AG04449 (cell line): ENCODE measurements around the gene RCN1.

Experiments used
- CTCF ChIA-PET: fragments of 350-600 bp; formaldehyde crosslinking; extraction: SDS; loops from one replicate; lab custom pipeline; 2021; ENCODE audit warnings: antibody characterized with exemption; lab: Yijun Ruan, JAX
- POLR2A ChIA-PET: fragments of 400-600, 350-600 bp; formaldehyde crosslinking; extraction: SDS; loops from one replicate; lab custom pipeline; 2020; ENCODE audit warnings: antibody characterized with exemption, inconsistent platforms; lab: Yijun Ruan, JAX
- DNase-seq: peaks from one replicate; pipeline ENCODE4 v3.0.0-alpha.2; 2010; ENCODE audit warnings: low read depth, low spot score
- H3K4me3 ChIP-seq: 2 replicates; pipeline ENCODE4 v1.5.1; 2011; ENCODE audit warnings: low read depth, mild to moderate bottlenecking, control low read depth, low read length
- CTCF ChIP-seq: IDR thresholded peaks from one replicate; pipeline ENCODE4 v1.5.1; 2011; ENCODE audit warnings: mild to moderate bottlenecking, moderate library complexity, low read length, control low read depth, inconsistent platforms; ENCODE audit not compliant: insufficient read depth; ENCODE audit errors: missing control alignments

Gene RCN1

DNA sequence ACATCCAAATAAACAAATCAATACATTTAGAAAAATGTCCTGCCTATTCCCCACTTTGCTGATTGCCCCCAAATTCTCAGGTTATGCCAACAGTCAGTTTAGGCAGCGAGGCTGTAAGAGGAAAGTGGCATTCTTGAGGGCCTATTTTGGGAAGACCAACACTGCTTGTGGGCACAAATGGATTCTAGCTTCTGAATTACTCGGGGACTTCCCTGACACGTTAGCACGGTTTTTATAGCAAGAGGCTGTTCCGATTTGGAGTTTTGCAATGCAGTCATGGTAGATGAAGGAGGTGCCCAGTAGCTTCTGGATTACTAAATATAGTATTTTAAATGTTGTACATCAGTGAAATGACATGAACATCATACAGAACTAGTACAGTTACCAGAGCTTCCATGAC is 13.1 kb downstream of the RCN1 start:
- H3K4me3 ChIP-seq: no peak overlapping the region
- POLR2A ChIA-PET: interaction anchor here (0.9 kb wide), 1 partner anchor 12 kb away, joined by 3 read pairs; no protein-coding TSS in a partner anchor
- CTCF ChIA-PET: interaction anchor here (1.2 to 1.6 kb wide), 2 partner anchors 32 to 52 kb away, joined by 3 to 5 read pairs; no protein-coding TSS in a partner anchor
- no peak for DNase-seq
- TF ChIP-seq CTCF: no peak

- POLR2A ChIA-PET: no interaction called here
- CTCF ChIA-PET: interaction anchor here (1.1 to 1.4 kb wide), 3 partner anchors 10 to 66 kb away, joined by 3 to 4 read pairs (median 4); no protein-coding TSS in a partner anchor
- DNase-seq: no peak
- no peak for TF ChIP-seq CTCF
- no peak overlapping the region for H3K4me3 ChIP-seq
Measured at GRCh38 chr11:32105871-32106560, 15.1 kb downstream of the RCN1 start.

DNA sequence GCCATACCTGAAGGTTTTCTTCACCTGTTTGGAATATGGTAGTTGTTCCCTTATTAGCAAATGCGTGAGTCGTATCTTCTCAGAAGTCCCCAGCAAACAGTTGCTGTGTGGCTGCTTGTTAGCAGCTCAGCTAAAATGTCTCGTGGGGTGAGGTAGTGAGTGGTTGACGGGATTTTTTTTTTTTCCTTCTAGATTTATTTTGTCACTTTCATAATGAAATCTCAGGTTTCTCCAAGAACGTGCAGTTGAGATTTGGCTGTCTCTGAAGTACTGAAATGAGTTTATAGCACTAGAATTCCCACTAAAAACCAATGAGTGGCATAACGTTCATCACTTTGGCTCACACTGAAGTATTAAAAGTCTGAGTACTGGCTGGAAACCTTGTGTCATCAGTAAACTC is 16.8 kb downstream of the RCN1 start:
- CTCF ChIA-PET: interaction anchor here (0.9 to 1.1 kb wide), 2 partner anchors 55 to 63 kb away, joined by 3 to 4 read pairs; no protein-coding TSS in a partner anchor
- POLR2A ChIA-PET: no interaction called here
- TF ChIP-seq CTCF: no peak
- DNase-seq: no peak
- no peak overlapping the region for H3K4me3 ChIP-seq

DNA sequence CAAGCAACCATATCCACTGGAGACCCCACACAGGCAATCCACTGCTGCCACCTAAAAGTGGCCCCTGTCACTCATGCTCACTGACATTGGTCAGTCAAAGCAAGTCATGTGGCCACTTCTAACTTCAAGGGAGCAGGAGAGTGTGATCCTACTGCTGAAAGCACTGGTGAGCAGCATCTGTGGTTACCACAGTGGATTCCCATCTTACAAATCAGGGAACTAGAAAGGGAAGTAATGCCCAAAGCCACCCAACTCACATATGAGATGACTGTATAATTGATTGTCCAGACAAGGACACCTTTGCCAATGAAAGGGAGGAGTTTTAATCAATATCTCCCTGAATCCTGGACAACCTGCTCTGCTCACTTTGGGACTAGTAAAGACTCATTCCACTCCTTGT is 17.7 kb downstream of the RCN1 start:
- no peak for TF ChIP-seq CTCF
- POLR2A ChIA-PET: no interaction called here
- no peak overlapping the region for H3K4me3 ChIP-seq
- CTCF ChIA-PET: interaction anchor here (0.9 kb wide), 1 partner anchor 56 kb away, joined by 4 read pairs; no protein-coding TSS in a partner anchor
- no peak for DNase-seq

GRCh38 chr11:32109138-32109537 is 18.3 kb downstream of the RCN1 start:
- ChIA-PET POLR2A (no interaction called here), CTCF (no interaction called here)
- no peak for DNase-seq
- no peak for TF ChIP-seq CTCF
- H3K4me3 ChIP-seq: no peak overlapping the region

DNA sequence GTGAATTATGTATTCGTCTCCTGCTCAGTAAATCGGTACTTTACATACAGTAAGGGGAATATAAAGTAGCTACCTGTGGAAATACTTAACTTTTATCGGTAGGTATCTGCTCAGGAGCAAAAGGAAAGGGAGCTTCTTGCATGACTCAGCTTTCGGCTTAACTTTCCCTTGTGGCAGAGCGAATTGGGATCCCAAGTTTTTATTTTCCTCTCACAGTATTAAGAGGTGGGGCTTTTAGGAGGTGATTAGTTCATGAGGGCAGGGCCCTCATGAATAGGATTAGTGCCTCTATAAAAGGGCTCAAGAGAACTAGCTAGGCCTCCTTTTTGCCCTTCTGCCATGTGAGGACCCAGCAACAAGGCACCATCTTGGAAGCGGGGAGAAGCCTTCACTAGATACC is 18.7 kb downstream of the RCN1 start:
- TF ChIP-seq CTCF: no peak
- no peak overlapping the region for H3K4me3 ChIP-seq
- POLR2A ChIA-PET: no interaction called here
- no peak for DNase-seq
- CTCF ChIA-PET: no interaction called here
